Stimulated activated CD8-positive, alpha-beta memory T cell treated with anti-CD3 and anti-CD28 coated beads, Interleukin-15, amount 100 ng/mL, for 48 hours (primary cell): ENCODE results near the gene IQGAP2.

Experiments
- DNase-seq, 2 donors: peaks; one replicate each; pipeline ENCODE4 v3.0.0-alpha.2; 2020; ENCODE audit warnings: low read depth in 2 of 2

Gene IQGAP2

DNA sequence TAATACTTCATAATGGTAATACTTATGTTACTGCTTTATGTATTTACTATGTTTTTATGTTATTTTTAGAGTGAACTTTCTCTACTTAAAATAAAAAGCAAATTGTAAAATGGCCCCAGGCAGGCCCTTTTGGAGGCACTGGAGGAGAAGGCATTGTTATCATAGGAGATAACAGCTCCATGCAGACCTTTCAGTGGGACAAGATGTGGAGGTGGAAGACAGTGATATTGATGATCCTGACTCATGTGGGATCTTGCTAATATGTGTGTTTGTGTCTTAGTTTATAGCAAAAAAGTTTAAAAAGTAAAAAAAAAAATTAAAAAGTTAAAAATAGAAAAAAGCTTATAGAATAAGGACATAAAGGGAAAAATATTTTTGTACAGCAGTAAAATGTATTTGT is 74.5 kb downstream of the IQGAP2 start:
- no peak for DNase-seq

DNA sequence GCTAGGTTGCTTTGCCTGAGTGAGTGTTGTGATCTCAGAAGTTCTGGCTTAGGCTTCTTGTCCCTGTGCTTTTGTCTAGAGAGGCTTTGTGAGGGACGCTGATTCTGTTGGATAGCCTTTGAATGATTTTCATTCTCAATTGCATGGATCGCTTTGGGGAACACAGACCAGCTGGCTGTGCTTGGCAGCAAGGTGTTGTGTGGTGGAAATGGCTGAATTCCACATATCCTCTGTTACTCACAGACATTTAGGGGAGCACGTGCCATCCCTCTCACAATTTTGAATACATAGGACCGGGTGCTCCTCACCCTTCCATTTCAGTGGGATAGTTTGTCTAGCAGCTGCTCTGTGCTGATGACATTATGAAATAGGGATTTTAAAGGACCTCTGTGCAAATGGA is 76.2 kb downstream of the IQGAP2 start:
- DNase-seq: no peak

DNA sequence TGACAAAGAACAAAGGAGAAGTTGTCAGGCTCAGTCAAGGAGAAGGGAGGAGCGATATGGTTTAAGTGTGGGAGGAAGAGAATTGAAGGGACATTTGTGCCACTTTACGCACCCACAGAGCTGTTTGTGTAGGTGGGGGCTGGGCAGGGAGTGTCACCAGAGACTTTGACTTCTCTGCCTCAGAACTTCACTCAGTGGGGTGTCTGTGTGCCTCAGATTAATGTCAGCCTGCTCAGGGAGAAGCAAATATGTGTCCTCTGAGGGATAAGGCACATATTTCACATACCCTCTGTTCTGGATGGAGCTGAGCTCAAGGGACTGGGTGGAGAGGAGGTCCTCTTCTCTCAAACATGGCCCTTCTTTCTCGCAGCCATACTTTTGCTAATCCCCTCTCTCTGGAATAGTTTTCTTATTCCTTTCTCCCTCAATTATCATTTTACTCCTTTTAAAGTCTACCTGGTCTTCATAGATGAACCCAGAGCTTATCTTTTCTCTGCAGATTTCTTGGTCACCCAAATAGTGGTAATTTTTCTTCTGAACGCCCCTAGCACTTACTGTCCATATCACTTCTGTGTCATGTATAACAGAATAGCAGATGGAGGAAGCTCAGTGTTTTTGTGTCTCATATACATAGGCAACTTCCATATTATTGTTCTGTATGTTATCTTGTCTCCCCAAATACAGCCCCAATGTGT is 77.0 kb downstream of the IQGAP2 start:
- no peak for DNase-seq

DNA sequence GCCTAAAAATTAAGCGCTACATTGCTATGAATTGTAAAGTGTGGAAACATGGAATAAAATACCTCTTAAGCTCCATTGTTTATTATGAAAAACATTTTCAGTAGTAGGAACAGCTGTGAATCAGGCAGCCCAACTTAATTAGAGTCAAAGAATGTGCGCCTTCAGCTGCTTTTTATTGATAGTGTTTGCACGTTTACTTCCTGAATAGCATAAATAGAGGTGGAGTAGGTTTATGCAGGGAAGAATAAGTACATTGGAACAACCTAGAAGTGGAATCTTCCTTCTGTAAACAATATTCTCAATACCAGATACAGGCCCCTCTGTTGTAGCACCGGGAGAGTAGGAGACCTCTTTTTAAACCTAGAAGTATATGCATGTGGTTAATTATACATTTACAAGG is 79.9 kb downstream of the IQGAP2 start:
- no peak for DNase-seq

DNA sequence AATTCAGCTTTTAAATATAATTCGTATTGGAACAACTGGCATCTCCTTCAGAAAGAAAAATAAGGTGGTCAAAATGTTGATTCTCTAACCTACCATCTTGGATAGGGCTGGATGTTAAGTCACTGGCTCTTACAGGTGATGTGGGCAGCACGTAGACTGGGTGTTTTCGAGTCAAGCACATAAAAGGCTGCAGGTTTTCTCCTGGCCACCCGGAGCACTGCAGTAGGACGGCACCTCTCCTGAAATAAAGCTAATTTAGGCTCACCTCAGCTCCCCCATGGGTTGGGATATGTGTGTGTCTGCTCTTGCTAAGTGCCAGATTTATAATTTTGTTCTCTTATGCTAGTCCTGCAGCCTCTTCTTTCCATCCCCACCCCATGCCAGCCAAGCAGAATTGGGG is 80.3 kb downstream of the IQGAP2 start:
- no peak for DNase-seq

DNA sequence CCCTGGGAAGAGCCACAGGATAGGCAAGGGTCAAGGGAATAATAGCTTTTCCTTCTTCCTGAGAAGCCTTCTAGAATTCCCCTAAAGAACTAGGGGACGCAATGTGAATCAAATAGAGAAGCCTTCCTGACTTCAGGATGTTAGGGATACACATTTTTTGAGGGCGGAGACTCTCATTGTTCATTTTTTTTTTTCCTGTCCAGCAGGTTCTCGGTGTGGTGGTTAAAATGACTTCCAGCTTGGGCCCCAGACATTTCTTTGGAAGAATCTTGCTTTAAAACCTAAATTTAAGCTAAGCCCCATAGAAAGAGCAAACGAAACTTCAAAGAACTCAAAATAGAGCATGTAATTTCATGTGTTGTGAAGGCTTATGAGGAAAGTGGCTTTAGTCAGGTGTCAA is 80.8 kb downstream of the IQGAP2 start:
- DNase-seq: no peak

DNA sequence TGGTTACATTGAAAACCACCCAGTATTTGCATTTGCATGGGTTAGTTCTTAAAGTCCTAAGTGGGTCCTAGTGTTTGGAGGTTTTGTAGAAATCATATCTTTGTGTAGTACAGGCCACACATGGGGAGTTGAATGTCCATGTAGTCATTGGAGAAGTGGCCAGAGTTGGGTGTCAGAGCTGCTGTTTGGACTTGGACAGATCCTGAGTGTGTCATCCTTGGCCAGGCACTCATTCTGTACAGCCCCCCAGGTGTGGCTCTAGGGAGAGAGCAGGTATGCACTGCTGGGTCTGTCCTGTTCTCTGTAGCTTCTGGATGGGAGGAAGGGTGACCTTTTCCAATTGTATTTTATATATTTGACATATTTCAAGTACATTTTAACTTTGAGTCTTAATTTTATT is 82.4 kb downstream of the IQGAP2 start:
- DNase-seq: no peak

DNA sequence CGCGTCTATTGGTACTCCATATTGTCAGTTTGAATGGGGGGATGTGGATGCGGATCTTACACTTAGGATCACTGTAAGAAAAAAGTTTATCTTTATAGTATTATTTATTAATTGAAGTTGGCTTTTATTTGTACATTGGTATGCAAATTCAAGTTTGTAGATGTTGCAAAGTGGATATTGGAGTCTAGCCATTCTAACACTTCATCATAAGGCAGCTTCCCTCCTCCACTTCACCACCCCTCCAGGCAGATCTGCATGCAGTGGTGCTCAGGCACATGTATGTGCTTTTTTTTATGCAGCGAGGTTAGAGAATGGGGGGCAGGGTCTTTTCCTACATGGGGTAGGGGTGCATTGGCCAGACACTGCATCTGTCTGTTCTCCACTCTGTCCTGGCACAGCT is 84.3 kb downstream of the IQGAP2 start:
- no peak for DNase-seq

DNA sequence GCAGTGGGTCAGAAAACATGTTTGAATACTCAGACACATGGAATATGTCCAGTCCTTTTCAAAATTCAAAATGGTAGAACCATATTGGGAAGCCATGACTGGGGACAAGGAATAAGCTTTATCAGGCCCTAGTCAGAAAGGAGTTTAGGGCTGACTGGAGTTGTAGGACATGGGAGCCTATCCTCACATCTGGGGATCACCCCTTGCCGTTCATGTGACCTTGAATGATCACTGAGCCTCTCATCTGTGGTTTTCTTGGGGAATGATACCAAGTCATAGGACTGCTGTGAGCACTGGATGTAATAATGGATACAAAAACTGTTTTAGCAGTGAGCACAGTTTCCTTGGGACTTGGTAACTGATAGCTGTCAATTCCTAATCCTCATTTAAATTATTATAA is 84.7 kb downstream of the IQGAP2 start:
- DNase-seq: no peak

DNA sequence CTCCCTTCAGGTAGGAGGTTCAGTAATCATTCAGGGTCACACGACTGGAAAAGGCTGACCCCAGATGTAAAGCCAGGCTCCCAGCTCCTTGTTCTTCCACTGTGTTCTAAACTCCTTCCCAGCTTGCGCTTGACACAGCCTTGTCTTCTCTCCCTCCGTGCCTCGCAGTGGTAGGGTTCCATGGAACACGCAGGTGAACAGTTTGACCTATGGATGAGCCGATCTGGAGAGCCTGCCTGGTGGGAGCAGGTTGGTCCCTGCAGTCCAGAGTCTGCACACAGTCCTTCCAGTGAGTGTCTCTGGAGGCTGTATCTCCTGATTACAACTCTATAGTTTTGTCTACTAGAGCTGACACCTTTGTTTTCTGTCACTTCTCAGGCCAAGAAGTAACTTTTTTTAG is 85.9 kb downstream of the IQGAP2 start:
- DNase-seq: no peak

DNA sequence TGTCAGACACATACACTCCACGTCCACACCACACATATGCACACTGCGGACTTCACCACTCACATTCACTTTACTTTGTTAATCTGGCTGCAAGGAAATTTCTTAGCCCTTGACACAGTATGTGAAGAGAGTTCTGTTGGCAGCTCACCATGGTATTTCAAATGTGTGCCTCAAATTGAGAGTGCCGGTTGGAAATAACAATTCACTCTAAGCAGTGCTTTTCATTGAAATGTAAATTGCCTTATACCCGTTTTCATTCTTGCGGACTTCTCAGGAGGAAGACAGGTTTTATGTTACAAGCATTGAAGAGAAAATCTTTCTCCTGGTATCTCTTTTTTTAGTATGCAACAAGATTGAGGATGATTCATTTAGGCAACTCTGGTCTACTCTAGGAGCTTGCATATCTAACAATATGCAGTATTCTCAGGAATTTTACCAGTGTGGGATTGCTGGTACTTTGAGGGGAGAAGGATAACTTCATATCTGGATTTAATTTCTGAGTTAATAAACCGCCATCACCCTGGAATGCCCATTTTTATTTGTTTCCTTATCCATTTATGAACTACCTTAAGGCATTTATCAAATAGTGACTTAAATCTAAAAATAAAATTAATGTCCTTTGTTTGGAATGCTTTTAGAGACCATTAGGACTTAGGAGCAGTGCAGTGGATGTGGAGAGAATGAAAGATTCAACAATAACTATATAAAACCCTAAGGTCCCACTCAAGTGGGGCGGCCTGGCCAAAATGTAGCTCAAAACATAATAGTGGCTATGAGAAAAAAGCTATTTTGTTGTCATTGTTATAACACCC is 87.0 kb downstream of the IQGAP2 start:
- no peak for DNase-seq

DNA sequence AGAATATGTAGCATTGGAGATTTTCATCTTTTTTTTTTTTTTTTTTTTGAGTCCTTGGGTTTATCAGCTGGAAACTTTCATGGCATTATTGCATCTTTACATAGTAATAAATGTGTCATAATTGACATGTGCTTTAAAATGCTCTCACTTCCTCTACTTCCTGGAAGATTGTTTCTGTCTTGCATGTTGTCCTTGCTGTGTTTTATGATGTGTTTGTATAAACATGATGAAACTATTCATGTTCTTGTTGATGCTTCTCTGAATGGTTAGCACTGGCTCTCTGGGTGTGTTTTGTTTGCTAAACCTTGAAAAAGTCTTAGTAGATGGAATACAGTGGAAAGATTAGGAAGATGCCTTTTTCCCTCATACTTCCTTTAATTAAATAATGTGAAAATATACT is 87.9 kb downstream of the IQGAP2 start:
- no peak for DNase-seq

DNA sequence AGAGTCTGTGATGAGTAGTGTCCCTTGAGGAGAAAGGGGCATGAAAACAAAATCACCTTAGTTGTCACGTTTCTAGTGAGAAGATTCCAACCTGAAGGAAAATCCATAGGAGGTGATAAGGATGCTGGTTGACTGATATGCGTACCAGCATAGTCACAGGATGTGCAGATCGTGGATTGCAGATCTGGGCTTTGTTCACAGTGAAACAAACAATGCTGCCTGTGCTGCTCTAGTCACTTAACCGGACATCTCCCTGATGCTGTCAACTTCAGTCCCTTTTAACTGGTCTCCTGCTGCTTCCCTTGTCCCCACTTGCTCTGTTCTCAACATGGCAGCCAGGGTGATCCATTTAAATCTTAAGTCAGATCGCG is 89.7 kb downstream of the IQGAP2 start:
- no peak for DNase-seq

DNA sequence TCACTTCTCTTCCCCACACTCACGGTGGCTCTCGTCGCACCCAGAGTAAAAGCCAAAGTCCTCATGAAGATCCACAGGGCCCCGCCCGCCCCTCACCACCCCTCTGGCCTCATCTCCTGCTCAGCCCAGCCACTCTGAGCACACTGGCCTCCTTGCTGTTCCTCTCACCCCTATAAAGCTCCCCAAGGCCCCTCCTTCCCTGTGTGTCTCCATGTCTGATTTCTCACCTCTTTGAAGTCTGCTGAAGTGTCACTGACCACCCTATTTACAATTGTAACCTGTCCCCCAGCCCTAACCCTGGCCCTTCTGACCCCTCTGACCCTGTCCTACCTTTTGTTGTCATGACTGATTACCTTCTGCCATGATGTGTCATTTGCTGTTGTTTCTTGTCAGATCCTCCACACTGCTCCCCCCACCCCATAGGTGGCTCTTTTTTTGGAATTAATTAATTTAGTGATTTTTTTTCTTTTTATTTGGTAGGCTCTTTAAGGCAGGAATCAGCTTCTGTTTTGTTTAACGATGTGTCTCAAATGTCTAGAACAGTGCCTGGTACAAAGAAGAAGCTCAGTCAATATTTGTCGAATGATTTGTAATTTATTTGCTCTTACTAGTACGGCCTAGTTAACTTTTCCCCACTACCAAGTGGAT is 90.2 kb downstream of the IQGAP2 start:
- no peak for DNase-seq

DNA sequence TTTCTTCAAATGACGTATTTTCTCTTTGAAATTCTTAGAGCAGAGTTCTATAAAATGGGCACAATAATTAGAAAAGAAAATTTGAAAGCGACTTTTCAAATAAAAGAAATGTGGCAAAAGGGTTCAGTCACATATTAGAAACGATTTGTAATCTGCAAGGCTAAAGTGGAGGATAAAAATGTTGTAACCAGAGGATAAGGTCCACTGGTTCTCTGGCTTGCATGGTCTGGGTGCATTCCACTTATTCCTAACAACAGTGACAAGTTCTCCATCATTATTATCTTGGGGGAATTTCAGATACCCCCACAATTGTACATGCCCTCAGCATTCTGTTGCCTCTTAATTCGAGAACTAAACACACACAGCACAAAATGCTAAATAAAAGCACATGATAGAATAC is 91.1 kb downstream of the IQGAP2 start:
- DNase-seq: no peak

DNA sequence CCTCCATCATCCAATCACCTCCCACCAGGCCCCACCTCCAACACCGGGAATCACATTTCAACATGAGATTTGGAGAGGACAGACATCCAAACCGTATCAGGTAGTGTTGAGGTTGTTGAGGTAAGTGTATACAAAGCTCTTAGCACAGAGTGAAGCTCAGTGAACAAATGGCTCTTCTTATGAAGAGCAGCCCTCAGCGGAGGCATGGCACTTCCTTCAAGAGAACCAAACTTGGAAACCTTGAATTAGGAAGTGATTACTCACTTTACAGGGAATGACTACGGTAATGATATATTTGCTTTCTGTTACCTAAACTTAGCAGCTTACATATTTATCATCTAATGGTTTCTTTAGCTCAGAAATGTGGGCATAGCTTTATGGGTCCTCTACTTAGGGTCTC is 92.8 kb downstream of the IQGAP2 start:
- no peak for DNase-seq

DNA sequence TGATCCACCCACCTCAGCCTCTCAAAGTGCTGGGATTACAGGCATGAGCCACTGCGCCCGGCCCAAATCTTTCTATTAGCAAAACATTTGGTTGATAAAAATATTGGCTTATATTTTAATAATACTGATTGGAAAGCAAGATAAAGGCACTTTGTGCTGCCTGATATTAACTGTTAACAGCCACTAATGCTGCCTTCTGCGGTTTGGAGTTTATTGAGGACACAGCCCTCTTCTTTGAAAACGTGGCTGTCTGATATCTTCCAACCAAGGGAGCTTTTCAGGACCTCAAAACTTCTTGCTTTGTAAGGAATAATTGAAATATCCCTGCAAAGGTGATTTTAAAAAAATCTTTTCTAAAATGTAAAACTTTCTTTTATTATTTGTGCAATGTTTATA is 94.0 kb downstream of the IQGAP2 start:
- DNase-seq: no peak

DNA sequence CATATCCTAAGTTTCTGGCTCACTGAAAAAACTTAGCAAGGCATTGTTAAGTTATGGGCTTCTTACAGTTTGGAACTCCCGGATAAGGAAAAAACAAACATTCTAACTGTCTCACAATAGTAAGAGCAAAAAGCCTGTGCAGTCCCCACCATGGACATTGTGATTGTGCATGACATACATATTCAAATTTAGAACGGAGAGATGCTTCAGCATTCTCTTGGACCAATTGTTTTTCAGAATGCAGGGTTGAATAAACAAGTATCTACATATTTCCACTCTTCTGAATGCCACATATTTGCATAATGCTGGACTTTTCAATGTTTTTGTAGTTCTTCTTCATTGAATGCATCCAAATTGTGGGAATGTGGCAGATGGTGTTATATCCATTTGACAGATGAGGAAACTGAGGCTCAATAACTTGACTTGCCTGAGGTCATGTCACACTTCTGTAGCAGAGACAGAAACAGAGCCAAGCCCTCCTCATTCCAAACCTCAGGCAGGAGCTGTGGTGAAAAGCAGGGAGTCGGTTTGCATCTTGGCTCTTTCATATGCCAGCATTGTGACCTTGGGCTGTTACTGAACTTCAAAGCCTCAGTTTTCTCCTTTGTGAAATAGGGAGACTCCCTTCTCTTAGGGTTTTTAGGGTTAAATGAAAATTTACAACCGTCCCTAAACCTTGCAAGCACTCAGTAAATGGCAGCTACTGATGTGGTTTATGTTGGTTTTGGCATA is 95.1 kb downstream of the IQGAP2 start:
- no peak for DNase-seq

DNA sequence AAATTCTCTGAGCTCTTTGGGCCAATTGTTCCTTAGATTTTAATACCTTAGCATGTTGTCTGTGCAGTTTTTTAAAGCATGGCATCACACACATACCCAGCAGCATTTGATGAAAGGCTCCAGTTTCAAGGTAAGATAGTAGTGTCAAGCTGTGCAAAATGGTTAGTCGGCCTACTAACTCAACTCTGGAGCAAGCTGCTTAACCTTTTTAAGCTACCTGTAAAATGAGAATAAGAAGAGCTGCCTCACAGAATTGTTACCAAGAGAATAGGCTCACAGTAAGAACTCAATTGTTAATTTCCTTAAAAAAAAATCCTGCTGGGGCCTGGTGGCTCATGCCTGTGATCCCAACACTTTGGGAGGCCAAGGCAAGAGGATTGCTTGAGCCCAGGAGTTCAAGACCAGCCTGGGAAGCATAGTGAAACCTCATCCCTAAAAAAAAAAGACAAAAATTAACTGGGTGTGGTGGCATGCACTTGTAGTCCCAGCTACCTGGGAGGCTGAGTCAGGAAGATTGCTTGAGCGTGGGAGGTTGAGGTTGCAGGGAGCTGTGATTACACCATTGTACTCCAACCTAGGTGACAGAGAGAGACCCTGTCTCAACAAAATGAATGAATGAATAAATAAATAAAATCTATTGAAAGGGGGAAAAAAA is 96.5 kb downstream of the IQGAP2 start:
- DNase-seq: no peak

DNA sequence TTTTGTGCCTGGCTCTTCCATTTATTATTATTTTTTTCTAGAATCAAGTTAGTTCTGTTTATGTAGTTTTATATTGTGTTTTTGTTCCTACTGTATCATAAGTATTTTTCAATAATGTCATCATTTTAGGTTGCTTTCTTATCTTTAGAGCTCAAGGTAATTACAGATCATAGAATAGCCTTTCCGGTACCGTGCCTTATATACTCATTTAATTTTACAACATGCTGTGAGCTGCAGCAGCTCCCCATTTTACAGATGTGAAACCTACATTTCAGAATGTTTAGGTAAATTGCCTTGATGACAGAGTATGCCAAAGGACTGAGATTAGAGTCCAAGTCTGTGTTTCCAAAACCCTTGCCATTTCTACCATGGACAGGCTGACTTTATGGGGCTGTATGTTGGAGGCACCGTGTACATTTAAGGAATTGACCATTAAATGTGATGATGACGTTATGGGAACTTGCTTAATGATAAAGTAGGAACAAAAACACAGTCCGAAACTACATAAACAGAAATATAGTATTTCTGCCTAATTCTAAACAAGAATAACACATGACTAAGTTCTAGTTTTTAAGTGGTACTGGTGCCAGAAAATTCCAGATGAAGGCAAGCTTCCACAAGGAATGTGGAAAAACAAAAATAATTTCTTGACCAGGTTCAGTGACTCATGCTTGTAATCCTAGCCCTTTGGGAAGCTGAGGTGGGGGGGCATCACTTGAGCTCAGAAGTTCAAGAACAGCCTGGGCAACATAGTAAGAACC is 97.7 kb downstream of the IQGAP2 start:
- no peak for DNase-seq

DNA sequence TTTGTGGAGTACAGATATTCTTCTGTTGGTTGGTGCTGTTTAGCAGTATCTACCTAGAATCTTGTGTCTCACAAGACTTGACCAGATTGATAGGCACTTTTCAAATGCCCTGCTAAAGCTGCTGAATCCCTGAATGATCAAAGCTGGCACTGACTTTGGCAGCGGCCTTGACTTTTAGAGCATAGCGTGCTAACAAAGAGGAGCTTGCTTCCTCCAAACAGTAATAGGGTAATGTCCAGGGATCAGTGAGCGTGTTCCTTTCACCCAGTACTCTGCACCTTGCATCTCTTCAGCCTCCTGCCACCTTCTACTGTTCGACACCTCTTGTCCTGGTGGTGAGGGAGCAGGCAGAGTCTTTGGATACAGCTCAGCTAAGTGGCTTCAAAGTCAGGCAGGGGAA is 100.8 kb downstream of the IQGAP2 start:
- DNase-seq: no peak
